Upper lobe of right lung (tissue), 1 donor: ENCODE results near the gene TIFAB. TPM values are rescaled to one million over a fixed set of nuclear protein-coding genes. Genes with fewer than 3 reads are reported as not detected.

Experiments
- ATAC-seq: fragments of 200-7000 bp; cut with Tn5 transposase; one replicate; pipeline ENCODE4 v1.9.1; 2020; ENCODE audit warnings: mild to moderate bottlenecking, moderate library complexity
- DNase-seq: peaks from one replicate; pipeline ENCODE4 v3.0.0-alpha.2; 2020
- H3K27ac ChIP-seq: fragments of 200-600 bp; one replicate; pipeline ENCODE4 v1.8.0; 2022
- H3K27me3 ChIP-seq: fragments of 200-600 bp; one replicate; pipeline ENCODE4 v1.8.0; 2022; ENCODE audit warnings: mild to moderate bottlenecking
- H3K36me3 ChIP-seq: fragments of 200-600 bp; one replicate; pipeline ENCODE4 v1.8.0; 2022
- H3K4me1 ChIP-seq: fragments of 200-600 bp; one replicate; pipeline ENCODE4 v1.8.0; 2022
- H3K4me3 ChIP-seq: fragments of 200-600 bp; one replicate; pipeline ENCODE4 v1.8.0; 2022; ENCODE audit warnings: mild to moderate bottlenecking
- H3K9me3 ChIP-seq: fragments of 200-600 bp; one replicate; pipeline ENCODE4 v1.8.0; 2022
- CTCF ChIP-seq: fragments of 200-600 bp; IDR thresholded peaks from one replicate; pipeline ENCODE4 v1.8.0; 2022; ENCODE audit warnings: antibody characterized with exemption
- intact Hi-C: fragments of 100-400 bp; cut with DNase I; formaldehyde crosslinking; loops from one replicate; pipeline ENCODE4 v1.11.0; 2022
- total RNA-seq: library from RNA; stranded (reverse); fragmentation: NEBNext Ultra II Directional; extraction: Animal tissue kit (Norgen Biotek cat#: 25700); gene quantifications from one replicate; pipeline ENCODE4 v1.2.1, GENCODE V29; 2021
- donor health status: DM: no; HTN: yes; CAD: no; lungs with severe emphysema.

Gene TIFAB
- total RNA-seq, 1 donor from 2014 or later: 0.43 TPM

GRCh38 chr5:135484674-135485086 is 32.5 kb upstream of the TIFAB start:
- Histone ChIP-seq H3K27ac (no peak overlapping the region), H3K36me3 (no peaks in the 10 kb centered on the region), H3K4me1 (peaks cover 15% of the 10 kb centered on the region), H3K27me3 (peaks cover 40% of the 10 kb centered on the region), H3K9me3 (no peaks in the 10 kb centered on the region), H3K4me3 (no peak overlapping the region)
- no peak for TF ChIP-seq CTCF
- no peak for DNase-seq
- ATAC-seq: peak; percentile 55
- intact Hi-C loops: no loop called here

GRCh38 chr5:135483254-135483653 is 31.1 kb upstream of the TIFAB start:
- H3K36me3 ChIP-seq: no peaks in the 10 kb centered on the region
- H3K27ac ChIP-seq: no peak overlapping the region
- H3K9me3 ChIP-seq: no peaks in the 10 kb centered on the region
- DNase-seq: no peak
- intact Hi-C loops: no loop called here
- ATAC-seq: no peak
- peaks cover 27% of the 10 kb centered on the region for H3K27me3 ChIP-seq
- no peak overlapping the region for H3K4me3 ChIP-seq
- H3K4me1 ChIP-seq: peaks cover under 1% of the 10 kb centered on the region
- no peak for TF ChIP-seq CTCF

GRCh38 chr5:135482381-135482933 is 30.3 kb upstream of the TIFAB start:
- no peaks in the 10 kb centered on the region for H3K9me3 ChIP-seq
- peaks cover 29% of the 10 kb centered on the region for H3K27me3 ChIP-seq
- H3K27ac ChIP-seq: no peak overlapping the region
- H3K4me3 ChIP-seq: no peak overlapping the region
- no peaks in the 10 kb centered on the region for H3K4me1 ChIP-seq
- ATAC-seq: no peak
- no peak for TF ChIP-seq CTCF
- DNase-seq: no peak
- intact Hi-C loops: no loop called here
- H3K36me3 ChIP-seq: no peaks in the 10 kb centered on the region

GRCh38 chr5:135481909-135482311 is 29.8 kb upstream of the TIFAB start:
- no peaks in the 10 kb centered on the region for H3K36me3 ChIP-seq
- H3K9me3 ChIP-seq: no peaks in the 10 kb centered on the region
- no peak for ATAC-seq
- no peak overlapping the region for H3K4me3 ChIP-seq
- intact Hi-C loops: no loop called here
- no peak for TF ChIP-seq CTCF
- H3K27ac ChIP-seq: no peak overlapping the region
- peaks cover 24% of the 10 kb centered on the region for H3K27me3 ChIP-seq
- H3K4me1 ChIP-seq: no peaks in the 10 kb centered on the region
- DNase-seq: no peak

- peak; percentile 70 for ATAC-seq
These were observed 29.2 kb upstream of the TIFAB start for GRCh38 chr5:135481387-135481786.

More at GRCh38 chr5:135481387-135481786, 29.2 kb upstream of the TIFAB start:
- no peaks in the 10 kb centered on the region for H3K9me3 ChIP-seq
- no peaks in the 10 kb centered on the region for H3K36me3 ChIP-seq
- no peak overlapping the region for H3K27ac ChIP-seq
- no peak overlapping the region for H3K4me3 ChIP-seq
- peaks cover 22% of the 10 kb centered on the region for H3K27me3 ChIP-seq
- H3K4me1 ChIP-seq: no peaks in the 10 kb centered on the region
- no peak for DNase-seq
- intact Hi-C loops: no loop called here
- TF ChIP-seq CTCF: no peak
